ENCODE data around the gene ADGRG6.

Gene ADGRG6

GRCh38 chr6:142367061-142367460 lies 65.3 kb downstream of the ADGRG6 start:
- H3K27me3 ChIP-seq (ENCODE audit: insufficient read depth, low read length, poor library complexity, severe bottlenecking): no peaks in the 10 kb centered on the region
- no peaks in the 10 kb centered on the region for H3K4me1 ChIP-seq (ENCODE audit: insufficient read depth, low read length, poor library complexity, severe bottlenecking)
- no peak for TF ChIP-seq EZH2phosphoT487 (IDR thresholded peaks at IDR 0.05; ENCODE audit: borderline replicate concordance)
- TF ChIP-seq, protein P1, sequence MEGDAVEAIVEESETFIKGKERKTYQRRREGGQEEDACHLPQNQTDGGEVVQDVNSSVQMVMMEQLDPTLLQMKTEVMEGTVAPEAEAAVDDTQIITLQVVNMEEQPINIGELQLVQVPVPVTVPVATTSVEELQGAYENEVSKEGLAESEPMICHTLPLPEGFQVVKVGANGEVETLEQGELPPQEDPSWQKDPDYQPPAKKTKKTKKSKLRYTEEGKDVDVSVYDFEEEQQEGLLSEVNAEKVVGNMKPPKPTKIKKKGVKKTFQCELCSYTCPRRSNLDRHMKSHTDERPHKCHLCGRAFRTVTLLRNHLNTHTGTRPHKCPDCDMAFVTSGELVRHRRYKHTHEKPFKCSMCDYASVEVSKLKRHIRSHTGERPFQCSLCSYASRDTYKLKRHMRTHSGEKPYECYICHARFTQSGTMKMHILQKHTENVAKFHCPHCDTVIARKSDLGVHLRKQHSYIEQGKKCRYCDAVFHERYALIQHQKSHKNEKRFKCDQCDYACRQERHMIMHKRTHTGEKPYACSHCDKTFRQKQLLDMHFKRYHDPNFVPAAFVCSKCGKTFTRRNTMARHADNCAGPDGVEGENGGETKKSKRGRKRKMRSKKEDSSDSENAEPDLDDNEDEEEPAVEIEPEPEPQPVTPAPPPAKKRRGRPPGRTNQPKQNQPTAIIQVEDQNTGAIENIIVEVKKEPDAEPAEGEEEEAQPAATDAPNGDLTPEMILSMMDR (conservative IDR thresholded peaks at IDR 0.05; ENCODE audit: low read length): no peak
- no peak overlapping the region for H3K4me3 ChIP-seq (ENCODE audit: low read length, poor library complexity, severe bottlenecking)
- no peaks in the 10 kb centered on the region for H3K36me3 ChIP-seq (ENCODE audit: insufficient read depth, low read length)
- H3K4me2 ChIP-seq (ENCODE audit: low read depth, low read length, poor library complexity, severe bottlenecking): no peak overlapping the region
- no peaks in the 10 kb centered on the region for H3K9me2 ChIP-seq (replicated peaks; ENCODE audit: low read depth, low read length)
- H3K9ac ChIP-seq (ENCODE audit: low read depth, low read length, poor library complexity, severe bottlenecking): no peak overlapping the region
- H3K79me2 ChIP-seq (ENCODE audit: insufficient read depth, low read length): no peaks in the 10 kb centered on the region
- H3F3A ChIP-seq (ENCODE audit: low read depth): no peaks in the 10 kb centered on the region
- H2AFZ ChIP-seq (ENCODE audit: low read length): no peak overlapping the region
- H3K9me3 ChIP-seq (ENCODE audit: insufficient read depth, low read depth, low read length): no peaks in the 10 kb centered on the region
- H4K20me1 ChIP-seq (ENCODE audit: insufficient read depth, low read length, poor library complexity, severe bottlenecking): no peaks in the 10 kb centered on the region

- Histone ChIP-seq H3K9me3 (ENCODE audit: insufficient read depth, low read depth, low read length) (no peaks in the 10 kb centered on the region), H3K9me2 (replicated peaks; ENCODE audit: low read depth, low read length) (no peaks in the 10 kb centered on the region), H3K9ac (ENCODE audit: low read depth, low read length, poor library complexity, severe bottlenecking) (no peak overlapping the region), H3K4me1 (ENCODE audit: insufficient read depth, low read length, poor library complexity, severe bottlenecking) (no peaks in the 10 kb centered on the region), H3F3A (ENCODE audit: low read depth) (no peaks in the 10 kb centered on the region), H3K4me2 (ENCODE audit: low read depth, low read length, poor library complexity, severe bottlenecking) (no peak overlapping the region), H2AFZ (ENCODE audit: low read length) (no peak overlapping the region), H4K20me1 (ENCODE audit: insufficient read depth, low read length, poor library complexity, severe bottlenecking) (no peaks in the 10 kb centered on the region), H3K36me3 (ENCODE audit: insufficient read depth, low read length) (no peaks in the 10 kb centered on the region), H3K79me2 (ENCODE audit: insufficient read depth, low read length) (no peaks in the 10 kb centered on the region), H3K4me3 (ENCODE audit: low read length, poor library complexity, severe bottlenecking) (no peak overlapping the region), H3K27me3 (ENCODE audit: insufficient read depth, low read length, poor library complexity, severe bottlenecking) (no peaks in the 10 kb centered on the region)
- no peak for TF ChIP-seq EZH2phosphoT487 (IDR thresholded peaks at IDR 0.05; ENCODE audit: borderline replicate concordance)
- TF ChIP-seq, protein P1 (conservative IDR thresholded peaks at IDR 0.05; ENCODE audit: low read length): no peak
Measured at GRCh38 chr6:142367501-142368018, 65.8 kb downstream of the ADGRG6 start.

DNA sequence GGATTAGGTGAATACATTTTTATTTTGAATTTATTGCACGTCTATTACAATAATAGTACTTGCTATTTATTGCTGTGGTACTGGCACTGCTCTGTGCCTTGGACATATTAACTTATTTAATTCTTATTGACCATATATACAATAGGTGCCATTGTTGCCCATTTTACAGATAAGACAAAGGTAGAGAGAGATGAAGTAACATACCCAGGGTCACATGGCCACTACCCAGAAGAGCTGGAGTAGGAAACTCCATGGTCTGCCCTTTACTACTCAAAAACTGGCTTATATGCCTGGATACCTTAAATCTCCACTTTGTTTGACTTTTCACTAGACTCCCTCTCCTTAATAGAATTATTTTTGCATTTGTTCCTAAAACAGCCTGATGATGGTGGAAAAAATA lies 67.5 kb downstream of the ADGRG6 start:
- H3K9me3 ChIP-seq (ENCODE audit: insufficient read depth, low read depth, low read length): no peaks in the 10 kb centered on the region
- H3K79me2 ChIP-seq (ENCODE audit: insufficient read depth, low read length): no peaks in the 10 kb centered on the region
- H3K4me2 ChIP-seq (ENCODE audit: low read depth, low read length, poor library complexity, severe bottlenecking): no peak overlapping the region
- no peaks in the 10 kb centered on the region for H3K36me3 ChIP-seq (ENCODE audit: insufficient read depth, low read length)
- no peaks in the 10 kb centered on the region for H4K20me1 ChIP-seq (ENCODE audit: insufficient read depth, low read length, poor library complexity, severe bottlenecking)
- no peak overlapping the region; the same call in 1 of the 2 replicates for H2AFZ ChIP-seq (ENCODE audit: low read length)
- no peaks in the 10 kb centered on the region for H3K4me1 ChIP-seq (ENCODE audit: insufficient read depth, low read length, poor library complexity, severe bottlenecking)
- no peaks in the 10 kb centered on the region for H3K27me3 ChIP-seq (ENCODE audit: insufficient read depth, low read length, poor library complexity, severe bottlenecking)
- no peak overlapping the region for H3K9ac ChIP-seq (ENCODE audit: low read depth, low read length, poor library complexity, severe bottlenecking)
- H3K4me3 ChIP-seq (ENCODE audit: low read length, poor library complexity, severe bottlenecking): no peak overlapping the region
- no peak for TF ChIP-seq EZH2phosphoT487 (IDR thresholded peaks at IDR 0.05; ENCODE audit: borderline replicate concordance)
- TF ChIP-seq, protein P1 (conservative IDR thresholded peaks at IDR 0.05; ENCODE audit: low read length): no peak
- no peaks in the 10 kb centered on the region for H3F3A ChIP-seq (ENCODE audit: low read depth)
- H3K9me2 ChIP-seq (replicated peaks; ENCODE audit: low read depth, low read length): no peaks in the 10 kb centered on the region
